DMS53 (cell line): ENCODE results near the gene ALG12.

Source experiments
- DNase-seq: peaks from one replicate; lab custom pipeline; 2025; lab: John Stamatoyannopoulos, UW

The ALG12 gene

GRCh38 chr22:49911881-49912625 is 6.2 kb downstream of the ALG12 start:
- DNase-seq: no peak

- DNase-seq: no peak
Observed at GRCh38 chr22:49910229-49911155, 7.7 kb downstream of the ALG12 start.

GRCh38 chr22:49909476-49910205 is 8.6 kb downstream of the ALG12 start:
- no peak for DNase-seq

GRCh38 chr22:49907807-49908206 is 10.4 kb downstream of the ALG12 start:
- no peak for DNase-seq

GRCh38 chr22:49906799-49907290 is 11.4 kb downstream of the ALG12 start:
- no peak for DNase-seq

GRCh38 chr22:49906071-49906798 is 12.0 kb downstream of the ALG12 start:
- DNase-seq: no peak

- DNase-seq: no peak
Observed at GRCh38 chr22:49905465-49905864, 12.8 kb downstream of the ALG12 start.

- no peak for DNase-seq
Observed at GRCh38 chr22:49904040-49904369, 14.2 kb downstream of the ALG12 start.

- peak; percentile 14 for DNase-seq
Observed at GRCh38 chr22:49903322-49904039, 14.8 kb downstream of the ALG12 start.

- DNase-seq: no peak
Observed at GRCh38 chr22:49901457-49901856, 16.8 kb downstream of the ALG12 start.

GRCh38 chr22:49900441-49901230 is 17.6 kb downstream of the ALG12 start:
- DNase-seq: no peak

GRCh38 chr22:49899530-49899929 is 18.7 kb downstream of the ALG12 start:
- DNase-seq: no peak

- no peak for DNase-seq
Observed at GRCh38 chr22:49897015-49897684, 21.1 kb downstream of the ALG12 start.

GRCh38 chr22:49896201-49896600 is 22.0 kb downstream of the ALG12 start:
- no peak for DNase-seq

- no peak for DNase-seq
Observed at GRCh38 chr22:49894322-49895054, 23.8 kb downstream of the ALG12 start.

GRCh38 chr22:49893025-49893424 is 25.2 kb downstream of the ALG12 start:
- DNase-seq: no peak

GRCh38 chr22:49892226-49892899 is 25.9 kb downstream of the ALG12 start:
- no peak for DNase-seq

- DNase-seq: no peak
Observed at GRCh38 chr22:49889071-49889470, 29.2 kb downstream of the ALG12 start.
